CD4-positive, CD25-positive, alpha-beta regulatory T cell (primary cell): ENCODE data around the gene SLC26A8. TPM values are rescaled to one million over a fixed set of nuclear protein-coding genes. Genes with fewer than 3 reads are reported as not detected.
"Not testable (repeated sequence)": the region's sequence is repeated elsewhere in the genome, so short reads cannot be mapped to it uniquely, and the experiment has no call there.

Experiments
- ATAC-seq, 2 donors: fragments of 150-1000 bp; cut with Tn5 transposase; one replicate each; pipeline ENCODE4 v1.10.0; 2021; ENCODE audit warnings: low read depth in 2 of 2, moderate number of reproducible peaks in 2 of 2, moderate library complexity in 1 of 2
- DNase-seq, 3 donors: peaks; one replicate each; pipeline versions ENCODE4 v3.0.0 to v3.0.0-alpha.2; 2012 to 2022; ENCODE audit warnings: mixed read lengths in 1 of 3
- H3K27ac ChIP-seq: one replicate; pipeline ENCODE4 v1.7.0; 2013; ENCODE audit warnings: mild to moderate bottlenecking, low read length; ENCODE audit not compliant: insufficient read depth, poor library complexity, severe bottlenecking
- H3K27me3 ChIP-seq: one replicate; pipeline ENCODE4 v1.7.0; 2013; ENCODE audit warnings: low read length; ENCODE audit not compliant: control insufficient read depth, insufficient read depth
- H3K36me3 ChIP-seq: one replicate; pipeline ENCODE4 v1.7.0; 2013; ENCODE audit warnings: mild to moderate bottlenecking, low read length, moderate library complexity; ENCODE audit not compliant: control insufficient read depth, insufficient read depth
- H3K4me1 ChIP-seq: 2 replicates; pipeline ENCODE4 v1.7.0; 2013; ENCODE audit warnings: mild to moderate bottlenecking, low read length; ENCODE audit not compliant: insufficient read depth, control insufficient read depth, poor library complexity, severe bottlenecking
- H3K4me3 ChIP-seq: one replicate; pipeline ENCODE4 v1.7.0; 2013; ENCODE audit warnings: low read depth, mild to moderate bottlenecking, low read length, moderate library complexity
- H3K9me3 ChIP-seq, 2 experiments: 1 replicate in 1 of 2; 2 replicates in 1 of 2; pipeline ENCODE4 v1.7.0; 2013; ENCODE audit warnings: low read length in 2 of 2, mild to moderate bottlenecking in 1 of 2, moderate library complexity in 1 of 2; ENCODE audit not compliant: control insufficient read depth in 2 of 2
- H3K27ac Mint-ChIP-seq, 3 donors: one replicate each; pipeline ENCODE4 v1.8.0; 2020 to 2022; ENCODE audit warnings: mild to moderate bottlenecking in 3 of 3, mixed read lengths in 3 of 3, moderate library complexity in 2 of 3
- H3K27me3 Mint-ChIP-seq: one replicate; pipeline ENCODE4 v1.8.0; 2022; ENCODE audit warnings: mild to moderate bottlenecking, mixed read lengths
- H3K36me3 Mint-ChIP-seq: one replicate; pipeline ENCODE4 v1.8.0; 2020; ENCODE audit warnings: mixed read lengths
- H3K4me1 Mint-ChIP-seq, 4 donors: one replicate each; pipeline ENCODE4 v1.8.0; 2020 to 2022; ENCODE audit warnings: mixed read lengths in 4 of 4, mild to moderate bottlenecking in 1 of 4
- H3K4me3 Mint-ChIP-seq, 4 donors: one replicate each; pipeline ENCODE4 v1.8.0; 2020 to 2022; ENCODE audit warnings: mild to moderate bottlenecking in 4 of 4, mixed read lengths in 4 of 4, moderate library complexity in 3 of 4
- H3K9me3 Mint-ChIP-seq, 7 donors: one replicate each; pipeline ENCODE4 v1.8.0; 2020 to 2022; ENCODE audit warnings: mixed read lengths in 7 of 7, mild to moderate bottlenecking in 3 of 7, moderate library complexity in 2 of 7
- polyA plus RNA-seq, 4 donors: library from polyadenylated mRNA; unstranded; fragments of 300-500 nt; fragmentation: Illumina TruSeq; gene quantifications; one replicate each; pipeline ENCODE4 v1.2.3, GENCODE V29; 2021
- total RNA-seq: library from RNA; stranded (reverse); gene quantifications from one replicate; pipeline ENCODE4 v1.2.3, GENCODE V29; 2022

The SLC26A8 gene
- total and polyA plus RNA-seq, 5 donors from 2014 or later: not detected

DNA sequence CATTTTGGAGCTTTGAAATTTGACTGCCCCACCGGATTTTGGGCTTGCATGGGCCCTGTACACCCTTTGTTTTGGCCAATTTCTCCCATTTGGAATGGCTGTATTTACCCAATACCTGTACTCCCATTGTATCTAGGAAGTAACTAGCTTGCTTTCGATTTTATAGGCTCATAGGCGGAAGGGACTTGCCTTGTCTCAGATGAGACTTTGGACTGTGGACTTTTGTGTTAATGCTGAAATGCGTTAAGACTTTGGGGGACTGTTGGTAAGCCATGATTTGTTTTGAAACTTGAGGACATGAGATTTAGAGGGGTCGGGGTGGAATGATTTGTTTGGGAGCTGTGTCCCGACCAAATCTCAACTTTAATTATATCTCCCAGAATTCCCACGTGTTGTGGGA, 83.3 kb downstream of the SLC26A8 start:
- not testable (repeated sequence) for H3K27ac Mint-ChIP-seq, H3K27ac ChIP-seq, H3K36me3 ChIP-seq, H3K4me1 Mint-ChIP-seq, H3K4me1 ChIP-seq, ATAC-seq, H3K4me3 Mint-ChIP-seq, H3K36me3 Mint-ChIP-seq, H3K9me3 Mint-ChIP-seq, H3K9me3 ChIP-seq, H3K4me3 ChIP-seq, DNase-seq, H3K27me3 ChIP-seq
- peaks cover 28% of the 10 kb centered on the region for H3K27me3 Mint-ChIP-seq

DNA sequence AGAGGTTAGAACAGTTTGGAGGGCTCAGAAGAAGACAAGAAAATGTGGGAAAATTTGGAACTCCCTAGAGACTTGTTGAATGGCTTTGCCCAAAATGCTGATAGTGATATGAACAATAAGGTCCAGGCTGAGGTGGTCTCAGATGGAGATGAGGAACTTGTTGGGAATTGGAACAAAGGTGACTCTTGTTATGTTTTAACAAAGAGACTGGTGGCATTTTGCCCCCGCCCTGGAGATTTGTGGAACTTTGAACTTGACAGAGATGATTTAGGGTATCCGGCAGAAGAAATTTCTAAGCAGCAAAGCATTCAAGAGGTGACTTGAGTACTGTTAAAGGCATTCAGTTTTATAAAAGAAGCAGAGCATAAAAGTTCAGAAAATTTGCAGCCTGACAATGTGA, 84.4 kb downstream of the SLC26A8 start:
- not testable (repeated sequence) for H3K9me3 ChIP-seq, H3K4me3 Mint-ChIP-seq, H3K4me1 Mint-ChIP-seq, H3K4me3 ChIP-seq, H3K36me3 Mint-ChIP-seq, H3K36me3 ChIP-seq, H3K27me3 ChIP-seq, ATAC-seq, H3K4me1 ChIP-seq, H3K9me3 Mint-ChIP-seq, DNase-seq, H3K27ac ChIP-seq
- H3K27me3 Mint-ChIP-seq: peaks cover 27% of the 10 kb centered on the region
- peak overlapping the region in 1 of 3 donors; percentile 23 for H3K27ac Mint-ChIP-seq

DNA sequence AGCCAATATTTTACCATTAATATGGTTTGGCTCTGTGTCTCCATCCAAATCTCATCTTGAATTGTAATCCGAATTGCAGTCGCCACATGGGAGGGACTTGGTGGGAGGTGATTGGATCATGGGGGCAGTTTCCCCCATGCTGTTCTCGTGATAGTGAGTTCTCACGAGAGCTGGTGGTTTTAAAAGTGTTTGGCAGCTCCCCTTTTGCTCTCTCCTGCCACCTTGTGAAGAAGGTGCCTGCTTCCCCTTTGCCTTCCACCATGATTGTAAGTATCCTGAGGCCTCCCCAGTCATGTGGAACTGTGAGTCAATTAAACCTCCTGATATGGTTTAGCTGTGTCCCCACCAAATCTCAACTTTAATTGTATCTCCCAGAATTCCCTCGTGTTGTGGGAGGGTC, 85.2 kb downstream of the SLC26A8 start:
- DNase-seq, H3K36me3 Mint-ChIP-seq, H3K27ac Mint-ChIP-seq: not testable (repeated sequence)

DNA sequence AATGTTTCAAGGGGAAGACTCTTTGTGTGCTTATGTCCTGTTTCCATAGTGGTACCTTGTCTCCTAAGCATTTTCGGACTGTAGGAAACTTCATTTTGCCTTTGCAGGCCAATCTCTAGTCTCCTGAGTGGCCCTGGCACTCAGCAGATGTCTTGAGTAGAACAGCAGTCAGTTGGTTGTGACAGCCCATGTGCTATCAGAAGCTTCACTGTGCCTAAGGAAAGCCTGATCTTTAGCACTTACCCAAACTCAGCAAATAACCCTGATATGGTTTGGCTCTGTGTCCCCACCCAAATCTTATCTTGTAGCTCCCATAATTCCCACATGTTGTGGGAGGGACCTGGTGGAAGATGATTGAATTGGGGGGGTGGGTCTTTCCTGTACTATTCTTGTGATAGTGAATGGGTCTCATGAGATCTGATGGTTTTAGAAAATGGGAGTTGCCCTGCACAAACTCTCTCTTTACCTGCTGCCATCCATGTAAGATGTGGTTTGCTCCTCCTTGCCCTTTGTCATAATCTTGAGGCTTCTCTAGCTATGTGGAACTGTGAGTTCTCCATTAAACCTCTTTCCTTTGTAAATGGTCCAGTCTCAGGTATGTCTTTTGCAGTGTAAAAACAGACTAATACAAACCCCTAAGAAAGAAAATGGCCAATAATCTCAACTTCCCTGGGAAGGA, 87.6 kb downstream of the SLC26A8 start:
- H3K4me3 Mint-ChIP-seq: no peak overlapping the region
- H3K27ac Mint-ChIP-seq: no peak overlapping the region
- H3K4me1 Mint-ChIP-seq: no peaks in the 10 kb centered on the region

More for the DNA sequence above, 85.2 kb downstream of the SLC26A8 start:
- not testable (repeated sequence) for H3K9me3 ChIP-seq, H3K4me3 ChIP-seq, H3K4me1 Mint-ChIP-seq, H3K27me3 ChIP-seq, H3K4me3 Mint-ChIP-seq, H3K9me3 Mint-ChIP-seq, H3K27ac ChIP-seq, H3K4me1 ChIP-seq, H3K36me3 ChIP-seq, ATAC-seq
- peaks cover 32% of the 10 kb centered on the region for H3K27me3 Mint-ChIP-seq

DNA sequence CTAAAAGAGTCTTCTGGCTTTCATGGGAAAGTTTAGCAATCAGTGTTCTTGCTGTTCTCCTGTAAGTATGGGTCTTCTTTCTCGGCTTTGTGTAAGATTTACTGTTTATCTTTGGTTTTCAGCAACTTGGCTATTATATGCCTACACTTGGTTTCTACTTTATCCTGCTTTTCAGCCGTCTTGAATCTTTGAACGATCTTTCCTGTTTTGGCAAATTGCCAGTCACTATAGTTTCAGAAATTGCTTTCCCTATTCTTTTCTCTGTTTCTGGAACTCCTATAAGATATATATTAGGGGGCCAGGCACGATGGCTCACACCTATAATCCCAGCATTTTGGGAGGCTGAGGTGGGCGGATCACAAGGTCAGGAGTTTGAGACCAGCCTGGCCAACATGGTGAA, 89.0 kb downstream of the SLC26A8 start:
- Mint-ChIP-seq H3K4me3 (no peak overlapping the region), H3K4me1 (no peaks in the 10 kb centered on the region), H3K27me3 (peaks cover 22% of the 10 kb centered on the region), H3K36me3 (no peaks in the 10 kb centered on the region), H3K27ac (no peak overlapping the region), H3K9me3 (peaks cover 0 to 9% (median 0%) of the 10 kb centered on the region in 7 donors)
- Histone ChIP-seq H3K9me3 (no peaks in the 10 kb centered on the region), H3K36me3 (no peaks in the 10 kb centered on the region), H3K4me1 (no peaks in the 10 kb centered on the region), H3K27me3 (no peaks in the 10 kb centered on the region), H3K4me3 (no peak overlapping the region), H3K27ac (no peak overlapping the region)
- ATAC-seq (no peak), DNase-seq (no peak)

More for the DNA sequence above, 87.6 kb downstream of the SLC26A8 start:
- ATAC-seq (no peak), DNase-seq (no peak)
- Mint-ChIP-seq H3K9me3 (peaks cover 0 to 9% (median 0%) of the 10 kb centered on the region in 7 donors), H3K36me3 (no peaks in the 10 kb centered on the region), H3K27me3 (peaks cover 28% of the 10 kb centered on the region)
- Histone ChIP-seq H3K4me3 (no peak overlapping the region), H3K4me1 (no peaks in the 10 kb centered on the region), H3K27me3 (no peaks in the 10 kb centered on the region), H3K36me3 (no peaks in the 10 kb centered on the region), H3K27ac (no peak overlapping the region), H3K9me3 (no peaks in the 10 kb centered on the region)

DNA sequence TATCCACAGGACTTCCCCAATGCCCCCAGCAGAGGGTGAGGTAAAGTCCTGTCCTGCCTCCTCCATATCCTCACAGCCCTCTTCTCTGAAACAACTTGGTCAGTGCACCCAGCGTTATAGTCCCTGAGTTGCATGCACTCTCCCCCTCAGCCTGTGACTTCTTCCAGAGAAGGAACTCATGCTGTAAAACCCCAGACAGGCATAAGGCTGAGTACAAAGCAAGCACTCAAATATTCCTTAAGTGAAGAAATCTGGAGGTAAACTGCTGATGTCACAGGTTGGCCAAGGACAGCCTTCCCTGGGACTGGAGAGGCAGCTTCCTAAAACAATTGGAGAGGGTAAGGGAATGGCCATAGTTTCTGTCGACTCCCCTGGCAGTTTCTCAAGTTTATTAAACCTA, 90.6 kb downstream of the SLC26A8 start:
- Mint-ChIP-seq H3K27me3 (peaks cover 20% of the 10 kb centered on the region), H3K9me3 (peaks cover 0 to 7% (median 0%) of the 10 kb centered on the region in 7 donors), H3K36me3 (no peaks in the 10 kb centered on the region), H3K27ac (no peak overlapping the region), H3K4me3 (no peak overlapping the region), H3K4me1 (no peaks in the 10 kb centered on the region)
- no peak overlapping the region for H3K4me3 ChIP-seq
- no peaks in the 10 kb centered on the region for H3K27me3 ChIP-seq
- H3K4me1 ChIP-seq: no peaks in the 10 kb centered on the region
- no peaks in the 10 kb centered on the region for H3K36me3 ChIP-seq
- ATAC-seq (no peak), DNase-seq (no peak)
- no peak overlapping the region for H3K27ac ChIP-seq
- H3K9me3 ChIP-seq: no peaks in the 10 kb centered on the region

DNA sequence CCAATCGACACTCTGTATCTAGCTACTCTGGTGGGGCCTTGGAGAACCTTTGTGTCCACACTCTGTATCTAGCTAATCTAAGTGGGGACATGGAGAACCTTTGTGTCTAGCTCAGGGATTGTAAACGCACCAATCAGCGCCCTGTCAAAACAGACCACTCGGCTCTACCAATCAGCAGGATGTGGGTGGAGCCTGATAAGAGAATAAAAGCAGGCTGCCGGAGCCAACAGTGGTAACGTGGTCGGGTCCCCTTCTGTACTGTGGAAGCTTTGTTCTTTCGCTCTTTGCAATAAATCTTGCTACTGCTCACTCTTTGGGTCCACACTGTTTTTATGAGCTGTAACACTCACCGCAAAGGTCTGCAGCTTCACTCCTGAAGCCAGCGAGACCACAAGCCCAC, 92.6 kb downstream of the SLC26A8 start:
- not testable (repeated sequence) for H3K9me3 Mint-ChIP-seq, H3K27me3 Mint-ChIP-seq, H3K27ac ChIP-seq, H3K27ac Mint-ChIP-seq, H3K4me3 ChIP-seq, H3K4me1 Mint-ChIP-seq, H3K36me3 ChIP-seq, H3K36me3 Mint-ChIP-seq, ATAC-seq, H3K27me3 ChIP-seq, H3K4me1 ChIP-seq, DNase-seq, H3K9me3 ChIP-seq
- peak overlapping the region in 2 of 4 donors; percentile 63 to 75 for H3K4me3 Mint-ChIP-seq

DNA sequence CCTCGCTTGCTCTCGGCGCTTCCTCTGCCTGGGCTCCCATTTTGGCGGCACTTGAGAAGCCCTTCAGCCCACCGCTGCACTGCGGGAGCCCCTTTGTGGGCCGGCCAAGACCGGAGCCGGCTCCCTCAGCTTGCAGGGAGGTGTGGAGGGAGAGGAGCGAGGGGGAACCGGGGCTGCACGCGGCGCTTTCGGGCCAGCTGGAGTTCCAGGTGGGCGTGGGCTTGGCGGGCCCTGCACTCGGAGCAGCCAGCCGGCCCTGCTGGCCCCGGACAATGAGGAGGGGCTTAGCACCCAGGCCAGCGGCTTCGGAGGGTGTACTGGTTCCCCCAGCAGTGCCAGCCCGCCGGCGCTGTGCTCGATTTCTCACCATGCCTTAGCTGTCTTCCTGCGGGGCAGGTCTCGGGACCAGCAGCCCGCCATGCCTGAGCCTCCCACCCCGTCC, 93.3 kb downstream of the SLC26A8 start:
- Histone ChIP-seq H3K4me3 (no peak overlapping the region), H3K27ac (no peak overlapping the region), H3K36me3 (no peaks in the 10 kb centered on the region), H3K4me1 (no peaks in the 10 kb centered on the region), H3K9me3 (no peaks in the 10 kb centered on the region), H3K27me3 (no peaks in the 10 kb centered on the region)
- Mint-ChIP-seq H3K27me3 (peaks cover 8% of the 10 kb centered on the region), H3K4me1 (no peaks in the 10 kb centered on the region), H3K4me3 (no peak overlapping the region), H3K36me3 (no peaks in the 10 kb centered on the region), H3K27ac (no peak overlapping the region), H3K9me3 (peaks cover 0 to 2% (median 0%) of the 10 kb centered on the region in 7 donors)
- DNase-seq (no peak), ATAC-seq (no peak)
